Ishikawa (cell line): ENCODE results near the gene THSD4.

Source experiments
- CEBPB ChIP-seq: IDR thresholded peaks from 2 replicates; pipeline ENCODE4 v1.6.1; 2012
- CREB1 ChIP-seq: IDR thresholded peaks from 2 replicates; pipeline ENCODE4 v1.6.1; 2012; ENCODE audit warnings: low read depth
- EGR1 ChIP-seq: IDR thresholded peaks from 2 replicates; pipeline ENCODE4 v1.6.1; 2012
- EP300 ChIP-seq: IDR thresholded peaks from 2 replicates; pipeline ENCODE4 v1.6.1; 2012; ENCODE audit warnings: borderline replicate concordance
- FOXM1 ChIP-seq: IDR thresholded peaks from 2 replicates; pipeline ENCODE4 v1.6.1; 2012; ENCODE audit warnings: low read depth, borderline replicate concordance
- NFIC ChIP-seq: IDR thresholded peaks from 2 replicates; pipeline ENCODE4 v1.6.1; 2012
- RAD21 ChIP-seq: IDR thresholded peaks from 2 replicates; pipeline ENCODE4 v1.6.1; 2012; ENCODE audit warnings: low read depth
- TAF1 ChIP-seq: IDR thresholded peaks from 2 replicates; pipeline ENCODE4 v1.6.1; 2012; ENCODE audit warnings: low read depth, mild to moderate bottlenecking
- TCF12 ChIP-seq: IDR thresholded peaks from 2 replicates; pipeline ENCODE4 v1.6.1; 2012; ENCODE audit warnings: low read depth
- TEAD4 ChIP-seq: IDR thresholded peaks from 2 replicates; pipeline ENCODE4 v1.6.1; 2012
- YY1 ChIP-seq: IDR thresholded peaks from 2 replicates; pipeline ENCODE4 v1.6.1; 2012; ENCODE audit warnings: low read depth
- TF ChIP-seq, protein P1 (sequence below): IDR thresholded peaks from 2 replicates; pipeline ENCODE4 v1.6.1; 2012
- TF ChIP-seq, protein P2 (sequence below): IDR thresholded peaks from 2 replicates; pipeline ENCODE4 v1.6.1; 2012; ENCODE audit warnings: low read depth, mild to moderate bottlenecking

DNA sequence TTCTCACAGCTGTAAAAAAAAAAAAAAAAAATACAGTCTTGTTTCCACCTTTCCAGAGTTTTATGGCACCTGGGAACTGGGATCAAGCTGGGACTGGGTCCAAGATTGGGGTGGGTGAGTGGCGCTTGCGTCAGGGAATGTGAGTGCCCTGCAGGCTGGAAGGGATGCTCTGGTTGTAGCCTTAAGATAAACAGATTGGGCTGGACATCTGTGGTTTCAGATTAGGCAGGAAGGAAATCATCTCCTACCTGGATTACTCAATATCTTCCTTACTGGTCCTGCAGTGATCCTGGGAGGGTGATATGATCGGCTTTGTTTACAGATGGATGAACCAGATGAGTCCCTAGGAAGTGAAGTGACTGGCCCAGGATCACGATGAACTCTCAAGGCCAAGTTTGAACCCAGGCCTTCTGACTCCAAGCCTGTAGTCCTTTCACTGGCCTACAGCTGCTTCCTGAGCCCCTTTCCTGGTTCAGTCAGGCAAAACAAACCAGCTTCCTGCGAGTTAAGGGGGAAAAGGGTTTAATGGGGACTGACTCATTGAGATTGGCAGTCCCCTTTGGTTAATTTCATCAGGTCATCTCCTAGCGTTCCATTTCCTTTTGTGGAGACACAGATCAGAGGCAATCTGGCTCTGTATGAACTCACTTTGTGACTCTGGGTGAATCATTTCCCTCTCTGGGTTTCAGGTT, 179.8 kb downstream of the THSD4 start:
- TF ChIP-seq, protein P1, sequence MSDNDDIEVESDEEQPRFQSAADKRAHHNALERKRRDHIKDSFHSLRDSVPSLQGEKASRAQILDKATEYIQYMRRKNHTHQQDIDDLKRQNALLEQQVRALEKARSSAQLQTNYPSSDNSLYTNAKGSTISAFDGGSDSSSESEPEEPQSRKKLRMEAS = 0 out of 2 replicates have a peak, but pooled peaks have one; percentile 14
- TF ChIP-seq RAD21 (no peak), EP300 (peak; percentile 76; the same call in 1 of the 2 replicates), NFIC (peak; percentile 60), FOXM1 (peak; percentile 40; the same call in 1 of the 2 replicates), CEBPB (no peak), TEAD4 (no peak; the same call in 1 of the 2 replicates), CREB1 (no peak), EGR1 (no peak), YY1 (no peak), TAF1 (no peak), TCF12 (peak; percentile 59)
- TF ChIP-seq, protein P2, sequence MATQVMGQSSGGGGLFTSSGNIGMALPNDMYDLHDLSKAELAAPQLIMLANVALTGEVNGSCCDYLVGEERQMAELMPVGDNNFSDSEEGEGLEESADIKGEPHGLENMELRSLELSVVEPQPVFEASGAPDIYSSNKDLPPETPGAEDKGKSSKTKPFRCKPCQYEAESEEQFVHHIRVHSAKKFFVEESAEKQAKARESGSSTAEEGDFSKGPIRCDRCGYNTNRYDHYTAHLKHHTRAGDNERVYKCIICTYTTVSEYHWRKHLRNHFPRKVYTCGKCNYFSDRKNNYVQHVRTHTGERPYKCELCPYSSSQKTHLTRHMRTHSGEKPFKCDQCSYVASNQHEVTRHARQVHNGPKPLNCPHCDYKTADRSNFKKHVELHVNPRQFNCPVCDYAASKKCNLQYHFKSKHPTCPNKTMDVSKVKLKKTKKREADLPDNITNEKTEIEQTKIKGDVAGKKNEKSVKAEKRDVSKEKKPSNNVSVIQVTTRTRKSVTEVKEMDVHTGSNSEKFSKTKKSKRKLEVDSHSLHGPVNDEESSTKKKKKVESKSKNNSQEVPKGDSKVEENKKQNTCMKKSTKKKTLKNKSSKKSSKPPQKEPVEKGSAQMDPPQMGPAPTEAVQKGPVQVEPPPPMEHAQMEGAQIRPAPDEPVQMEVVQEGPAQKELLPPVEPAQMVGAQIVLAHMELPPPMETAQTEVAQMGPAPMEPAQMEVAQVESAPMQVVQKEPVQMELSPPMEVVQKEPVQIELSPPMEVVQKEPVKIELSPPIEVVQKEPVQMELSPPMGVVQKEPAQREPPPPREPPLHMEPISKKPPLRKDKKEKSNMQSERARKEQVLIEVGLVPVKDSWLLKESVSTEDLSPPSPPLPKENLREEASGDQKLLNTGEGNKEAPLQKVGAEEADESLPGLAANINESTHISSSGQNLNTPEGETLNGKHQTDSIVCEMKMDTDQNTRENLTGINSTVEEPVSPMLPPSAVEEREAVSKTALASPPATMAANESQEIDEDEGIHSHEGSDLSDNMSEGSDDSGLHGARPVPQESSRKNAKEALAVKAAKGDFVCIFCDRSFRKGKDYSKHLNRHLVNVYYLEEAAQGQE = no peak
